HUES6 (cell line): ENCODE measurements around the gene NVL.
A peak's percentile ranks its signal among the peaks of the same experiment; 100 is the strongest.
"Not testable (repeated sequence)": the region's sequence is repeated elsewhere in the genome, so short reads cannot be mapped to it uniquely, and the experiment has no call there.

Experiments used
- H3K27ac ChIP-seq: 2 replicates; pipeline ENCODE4 v1.7.0; 2013; ENCODE audit warnings: low read depth, mild to moderate bottlenecking, low read length, inconsistent platforms
- H3K27me3 ChIP-seq: 2 replicates; pipeline ENCODE4 v1.6.1; 2013; ENCODE audit warnings: low read length; ENCODE audit not compliant: control insufficient read depth, insufficient read depth
- H3K36me3 ChIP-seq: 2 replicates; pipeline ENCODE4 v1.6.1; 2013; ENCODE audit warnings: low read length; ENCODE audit not compliant: control insufficient read depth, insufficient read depth
- H3K4me1 ChIP-seq: 2 replicates; pipeline ENCODE4 v1.6.1; 2013; ENCODE audit warnings: low read length; ENCODE audit not compliant: control insufficient read depth, insufficient read depth
- H3K4me3 ChIP-seq: 2 replicates; pipeline ENCODE4 v1.5.1; 2013; ENCODE audit warnings: low read depth, low read length
- H3K9ac ChIP-seq: one replicate; pipeline ENCODE4 v1.6.1; 2013; ENCODE audit warnings: mild to moderate bottlenecking, low read length
- H3K9me3 ChIP-seq: 2 replicates; pipeline ENCODE4 v1.6.1; 2013; ENCODE audit warnings: low read depth, low read length; ENCODE audit not compliant: control insufficient read depth, insufficient read depth

NVL gene

GRCh38 chr1:224223819-224224714, 105.9 kb downstream of the NVL start:
- peak overlapping the region; percentile 11 for H3K9ac ChIP-seq
- H3K27ac ChIP-seq, result no peak overlapping the region
- no peaks in the 10 kb centered on the region for H3K9me3 ChIP-seq

GRCh38 chr1:224219612-224220059, 110.3 kb downstream of the NVL start:
- Histone ChIP-seq H3K9me3 (no peaks in the 10 kb centered on the region), H3K27me3 (no peaks in the 10 kb centered on the region), H3K36me3 (no peaks in the 10 kb centered on the region), H3K27ac (no peak overlapping the region), H3K4me3 (no peak overlapping the region), H3K9ac (no peak overlapping the region), H3K4me1 (peaks cover 14% of the 10 kb centered on the region)

More at GRCh38 chr1:224223819-224224714, 105.9 kb downstream of the NVL start:
- peaks cover 23% of the 10 kb centered on the region for H3K36me3 ChIP-seq
- H3K27me3 ChIP-seq, result no peaks in the 10 kb centered on the region
- peaks cover 11% of the 10 kb centered on the region for H3K4me1 ChIP-seq
- no peak overlapping the region for H3K4me3 ChIP-seq

- Histone ChIP-seq H3K36me3 (no peaks in the 10 kb centered on the region), H3K9me3 (no peaks in the 10 kb centered on the region), H3K27me3 (no peaks in the 10 kb centered on the region), H3K9ac (no peak overlapping the region), H3K4me3 (no peak overlapping the region), H3K27ac (no peak overlapping the region), H3K4me1 (peaks cover 10% of the 10 kb centered on the region)
Measured at GRCh38 chr1:224219011-224219611, 110.9 kb downstream of the NVL start.

- Histone ChIP-seq H3K36me3 (no peaks in the 10 kb centered on the region), H3K27me3 (no peaks in the 10 kb centered on the region), H3K4me3 (no peak overlapping the region), H3K9me3 (no peaks in the 10 kb centered on the region), H3K9ac (no peak overlapping the region), H3K4me1 (peaks cover 14% of the 10 kb centered on the region), H3K27ac (no peak overlapping the region)
Measured at GRCh38 chr1:224217655-224218623, 112.0 kb downstream of the NVL start.

- H3K9ac ChIP-seq, result no peak overlapping the region
- no peak overlapping the region for H3K4me3 ChIP-seq
- H3K4me1 ChIP-seq, result peaks cover 22% of the 10 kb centered on the region
- no peaks in the 10 kb centered on the region for H3K27me3 ChIP-seq
- no peaks in the 10 kb centered on the region for H3K9me3 ChIP-seq
- H3K36me3 ChIP-seq, result no peaks in the 10 kb centered on the region
- no peak overlapping the region for H3K27ac ChIP-seq
Measured at GRCh38 chr1:224216382-224216781, 113.6 kb downstream of the NVL start.

GRCh38 chr1:224213438-224214119, 116.4 kb downstream of the NVL start:
- Histone ChIP-seq H3K36me3 (no peaks in the 10 kb centered on the region), H3K4me1 (peaks cover 20% of the 10 kb centered on the region), H3K9ac (peak overlapping the region; percentile 38), H3K4me3 (no peak overlapping the region), H3K27me3 (no peaks in the 10 kb centered on the region), H3K9me3 (no peaks in the 10 kb centered on the region), H3K27ac (peak overlapping the region; percentile 50; the same call in 1 of the 2 replicates)

- Histone ChIP-seq H3K27ac (peak overlapping the region; percentile 37; the same call in 1 of the 2 replicates), H3K27me3 (no peaks in the 10 kb centered on the region), H3K4me1 (peaks cover 20% of the 10 kb centered on the region), H3K9me3 (no peaks in the 10 kb centered on the region), H3K36me3 (no peaks in the 10 kb centered on the region), H3K9ac (peak overlapping the region; percentile 21), H3K4me3 (no peak overlapping the region)
Measured at GRCh38 chr1:224212618-224213061, 117.3 kb downstream of the NVL start.

GRCh38 chr1:224211206-224211962, 118.6 kb downstream of the NVL start:
- H3K4me3 ChIP-seq, result no peak overlapping the region
- H3K4me1 ChIP-seq, result peaks cover 20% of the 10 kb centered on the region
- no peaks in the 10 kb centered on the region for H3K27me3 ChIP-seq
- H3K9me3 ChIP-seq, result no peaks in the 10 kb centered on the region
- no peaks in the 10 kb centered on the region for H3K36me3 ChIP-seq
- no peak overlapping the region for H3K9ac ChIP-seq
- H3K27ac ChIP-seq, result no peak overlapping the region

GRCh38 chr1:224205931-224206538, 123.9 kb downstream of the NVL start:
- H3K4me1 ChIP-seq, result peaks cover 23% of the 10 kb centered on the region
- not testable (repeated sequence) for H3K9me3 ChIP-seq, H3K27ac ChIP-seq, H3K36me3 ChIP-seq, H3K27me3 ChIP-seq, H3K4me3 ChIP-seq, H3K9ac ChIP-seq
